ENCODE data around the gene GSE1.
"Not testable (repeated sequence)": the region's sequence is repeated elsewhere in the genome, so short reads cannot be mapped to it uniquely, and the experiment has no call there.

Gene GSE1

GRCh38 chr16:85587762-85588556 lies 25.2 kb upstream of the GSE1 start:
- H3K4me3 ChIP-seq (ENCODE audit: low read length): no peak overlapping the region
- DNase-seq (ENCODE audit: low read depth, low spot score): no peak

DNA sequence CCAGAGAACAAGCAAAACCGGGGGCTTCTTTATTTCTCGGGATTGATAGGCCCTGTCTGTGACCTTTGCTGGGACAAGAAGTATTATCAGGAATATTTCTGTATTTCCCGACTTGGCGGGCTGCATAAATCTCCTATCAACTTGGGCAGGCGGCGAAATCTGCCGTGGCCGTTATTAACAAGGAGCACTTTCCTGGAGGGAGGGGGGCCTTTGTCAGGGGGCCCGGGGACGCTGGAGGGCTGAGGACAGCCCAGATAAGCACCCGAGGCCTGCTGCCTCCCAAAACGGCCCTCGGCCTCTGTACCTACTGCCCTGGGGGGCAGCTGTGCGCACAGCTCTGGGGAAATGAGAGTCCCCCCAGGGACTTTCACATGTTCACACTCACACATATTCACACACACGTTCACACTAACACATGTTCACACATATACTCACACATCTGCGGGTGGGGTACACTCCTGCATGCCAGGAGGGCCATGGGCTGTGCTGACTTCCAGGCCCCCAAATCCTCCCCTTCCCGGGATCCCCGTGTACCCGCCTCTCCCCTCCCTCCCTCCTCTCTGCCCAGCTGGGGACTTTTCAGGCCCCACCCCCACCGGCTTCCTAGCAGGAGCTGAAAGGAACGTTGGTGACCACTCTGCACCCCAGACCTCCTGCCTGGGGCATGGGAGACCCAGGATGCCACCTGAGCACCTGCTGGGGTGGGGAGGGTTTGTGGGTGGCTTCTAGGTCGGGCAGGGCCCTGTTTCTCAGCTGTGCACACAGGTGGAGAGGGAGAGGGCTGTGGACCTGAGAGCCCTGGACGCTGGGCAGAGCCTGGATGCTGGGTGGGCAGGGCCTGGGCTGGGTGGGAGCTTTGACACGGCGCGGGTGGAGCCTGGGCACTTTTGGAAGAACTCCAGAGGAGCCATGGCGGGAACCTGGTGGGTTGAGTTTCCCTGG lies 24.3 kb upstream of the GSE1 start:
- H3K4me3 ChIP-seq (ENCODE audit: low read length): no peak overlapping the region
- DNase-seq (ENCODE audit: low read depth, low spot score): no peak

GRCh38 chr16:85589688-85590505 lies 23.2 kb upstream of the GSE1 start:
- H3K4me3 ChIP-seq (ENCODE audit: low read length): no peak overlapping the region
- DNase-seq (ENCODE audit: low read depth, low spot score): no peak

DNA sequence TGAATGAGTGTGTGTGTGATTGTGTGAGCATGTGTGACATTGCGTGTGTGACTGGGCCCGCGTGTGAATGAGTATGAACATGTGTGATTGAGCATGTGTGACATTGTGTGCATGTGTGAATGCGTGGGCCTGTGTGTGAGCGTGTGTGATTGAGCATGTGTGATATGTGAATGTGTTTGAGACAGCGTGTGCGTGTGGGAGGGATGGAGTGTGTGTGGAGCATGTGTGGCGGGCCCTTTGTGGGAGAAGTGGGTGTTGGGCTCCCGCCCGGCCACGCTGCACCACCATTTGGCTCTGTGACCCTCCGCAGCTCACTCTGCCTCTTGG lies 22.7 kb upstream of the GSE1 start:
- H3K4me3 ChIP-seq (ENCODE audit: low read length): no peak overlapping the region
- DNase-seq (ENCODE audit: low read depth, low spot score): no peak

DNA sequence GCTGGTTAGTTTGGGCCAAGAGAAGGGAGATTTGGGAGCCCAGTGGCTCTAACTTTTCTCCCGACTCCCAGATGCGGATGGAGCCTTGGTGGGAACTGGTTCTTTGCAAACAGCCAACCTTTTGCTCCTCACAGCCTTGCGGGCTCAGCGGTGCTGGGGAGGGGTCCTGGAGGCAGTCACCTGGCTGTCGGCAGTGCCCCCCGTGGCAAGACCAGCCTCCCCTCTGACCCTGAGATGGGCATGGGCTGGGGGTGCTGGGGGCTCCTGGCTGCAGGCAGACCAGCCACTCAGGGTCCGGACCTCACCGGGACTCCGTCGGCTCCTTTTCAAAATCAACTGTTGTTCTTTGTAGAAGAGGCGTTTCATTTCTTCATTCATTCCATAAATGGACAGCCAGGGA lies 21.7 kb upstream of the GSE1 start:
- no peak for DNase-seq (ENCODE audit: low read depth, low spot score)
- H3K4me3 ChIP-seq (ENCODE audit: low read length): no peak overlapping the region

DNA sequence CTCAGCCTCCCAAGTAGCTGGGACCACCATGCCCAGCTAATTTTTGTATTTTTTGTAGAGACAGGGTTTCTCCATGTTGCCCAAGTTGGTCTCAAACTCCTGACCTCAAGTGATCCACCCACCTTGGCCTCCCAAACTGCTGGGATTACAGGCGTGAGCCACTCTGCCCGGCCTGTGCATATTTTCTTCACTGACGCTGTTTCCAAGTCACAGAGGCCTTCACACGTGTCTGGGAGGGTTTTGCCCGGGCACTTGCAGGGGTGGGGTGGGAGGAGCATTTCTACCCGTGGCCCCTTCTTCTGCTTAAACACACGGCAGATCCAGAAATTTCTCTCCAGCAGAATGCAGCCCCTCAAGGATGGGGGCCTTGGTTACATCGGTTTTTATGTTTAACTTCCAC lies 20.8 kb upstream of the GSE1 start:
- not testable (repeated sequence) for DNase-seq (ENCODE audit: low read depth, low spot score); H3K4me3 ChIP-seq (ENCODE audit: low read length)

DNA sequence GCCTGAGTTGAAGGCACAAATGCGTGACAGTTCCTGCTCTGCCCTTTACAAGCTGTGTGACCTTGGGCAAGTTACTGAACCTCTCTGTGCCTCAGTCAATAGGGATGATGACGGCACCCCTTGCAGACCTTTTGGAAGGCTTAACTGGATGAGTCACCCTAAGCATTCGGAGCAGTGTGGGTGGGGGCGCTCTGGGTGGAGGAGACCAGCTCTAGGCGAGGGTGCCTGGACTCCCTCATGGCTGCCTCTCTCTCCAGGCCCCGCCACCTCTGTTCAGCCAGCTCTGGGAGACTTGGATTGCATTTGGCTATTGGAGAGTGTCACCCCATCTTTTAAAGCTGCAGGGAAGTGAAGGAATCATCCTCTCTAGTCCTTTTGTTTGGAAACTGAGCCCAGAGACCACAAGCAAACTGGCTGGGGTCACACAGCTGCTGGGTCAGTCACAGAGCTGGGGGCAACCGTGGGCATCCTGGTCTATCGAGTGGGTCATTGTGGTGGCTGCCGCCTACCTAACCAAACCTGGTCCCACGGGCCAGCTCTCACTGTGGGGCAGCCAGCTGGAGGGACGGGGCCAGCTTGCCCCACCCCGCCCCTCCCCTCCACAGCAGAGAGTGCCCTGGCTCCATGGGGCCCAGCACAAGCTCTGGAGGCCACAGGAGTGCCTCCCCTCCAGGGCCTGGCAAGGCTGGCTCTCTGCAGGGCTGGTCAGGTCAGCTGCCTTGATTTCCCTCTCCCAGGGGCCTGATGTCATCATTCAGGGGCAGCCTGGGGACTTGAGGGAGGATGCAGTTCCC lies 20.2 kb upstream of the GSE1 start:
- H3K4me3 ChIP-seq (ENCODE audit: low read length): no peak overlapping the region
- DNase-seq (ENCODE audit: low read depth, low spot score): no peak

- DNase-seq (ENCODE audit: low read depth, low spot score): no peak
- H3K4me3 ChIP-seq (ENCODE audit: low read length): no peak overlapping the region
Observed at GRCh38 chr16:85593494-85594221, 19.5 kb upstream of the GSE1 start.

- no peak for DNase-seq (ENCODE audit: low read depth, low spot score)
- no peak overlapping the region for H3K4me3 ChIP-seq (ENCODE audit: low read length)
Observed at GRCh38 chr16:85594273-85594977, 18.7 kb upstream of the GSE1 start.

GRCh38 chr16:85594978-85595661 lies 18.0 kb upstream of the GSE1 start:
- DNase-seq (ENCODE audit: low read depth, low spot score): no peak
- H3K4me3 ChIP-seq (ENCODE audit: low read length): no peak overlapping the region

- no peak for DNase-seq (ENCODE audit: low read depth, low spot score)
- no peak overlapping the region for H3K4me3 ChIP-seq (ENCODE audit: low read length)
Observed at GRCh38 chr16:85595812-85596502, 17.2 kb upstream of the GSE1 start.

DNA sequence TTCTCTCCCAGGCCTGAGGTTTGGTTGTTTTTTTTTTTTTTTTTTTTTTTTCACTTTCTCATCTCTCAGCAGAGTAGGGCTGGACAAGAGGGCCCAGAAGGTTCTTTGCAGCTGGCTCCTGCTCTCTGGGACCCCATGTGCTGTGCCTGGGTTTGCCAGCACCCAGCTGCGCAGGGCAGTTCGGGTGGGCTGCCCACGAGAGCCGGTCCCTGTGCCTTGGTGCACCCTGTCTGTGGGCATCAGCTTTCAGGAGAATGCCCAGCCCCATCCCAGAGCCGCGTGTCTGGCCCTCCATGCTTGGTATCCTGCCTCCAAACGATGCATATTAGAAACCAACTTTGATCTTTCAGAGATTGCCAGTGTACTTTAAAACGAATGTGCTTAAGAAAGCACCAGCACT lies 15.0 kb upstream of the GSE1 start:
- DNase-seq (ENCODE audit: low read depth, low spot score): no peak

GRCh38 chr16:85600078-85600477 lies 13.0 kb upstream of the GSE1 start:
- H3K4me3 ChIP-seq (ENCODE audit: low read length): no peak overlapping the region
- DNase-seq (ENCODE audit: low read depth, low spot score): no peak

More for the DNA sequence above, 15.0 kb upstream of the GSE1 start:
- H3K4me3 ChIP-seq (ENCODE audit: low read length): no peak overlapping the region

DNA sequence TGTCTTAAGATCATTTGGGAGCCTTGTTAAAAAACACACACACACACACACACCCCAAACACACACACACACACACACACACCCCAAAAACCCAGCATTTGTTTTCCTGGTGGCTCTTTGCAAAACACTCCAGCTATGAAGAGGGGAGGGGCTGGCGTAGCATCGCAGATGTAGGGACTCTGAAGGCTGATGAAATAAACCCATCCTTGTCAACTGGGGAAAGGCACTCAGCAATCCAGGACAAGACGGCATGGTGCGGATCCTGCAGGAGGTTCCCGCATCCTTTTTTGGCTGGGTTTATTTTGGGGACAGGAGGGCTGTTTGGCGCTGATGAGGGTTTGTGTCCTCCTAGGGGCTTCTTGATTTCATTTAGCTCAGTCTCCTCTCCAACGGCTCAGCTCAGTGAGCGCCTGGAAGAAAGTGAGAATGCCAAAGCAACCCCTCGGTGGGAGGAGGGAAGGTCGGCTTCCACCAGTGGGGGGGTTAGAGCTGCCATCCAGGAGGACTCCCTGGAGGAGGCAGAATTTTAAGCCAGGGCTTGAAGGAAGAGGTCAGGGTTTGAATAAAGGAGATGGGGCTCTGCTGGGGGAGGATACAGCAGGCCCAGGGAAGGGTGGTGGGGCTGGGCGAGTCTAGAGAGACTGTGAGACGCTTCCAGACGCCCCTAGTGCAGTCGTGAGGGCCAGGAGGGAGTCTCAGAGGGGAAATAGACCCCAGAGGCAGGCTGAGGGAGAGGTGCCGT lies 12.4 kb upstream of the GSE1 start:
- no peak overlapping the region for H3K4me3 ChIP-seq (ENCODE audit: low read length)
- no peak for DNase-seq (ENCODE audit: low read depth, low spot score)

- no peak overlapping the region for H3K4me3 ChIP-seq (ENCODE audit: low read length)
- no peak for DNase-seq (ENCODE audit: low read depth, low spot score)
Observed at GRCh38 chr16:85601272-85601639, 11.9 kb upstream of the GSE1 start.
